Vagina (tissue), 2 donors: Measurements from ENCODE around the gene EIF3I.

Experiments used
- POLR2AphosphoS5 ChIP-seq, 2 donors: sonication (generic); formaldehyde crosslinking; IDR thresholded peaks; one replicate each; pipeline ENCODE4 v1.9.0; 2017; ENCODE audit warnings: antibody characterized with exemption in 2 of 2, mild to moderate bottlenecking in 2 of 2, low read depth in 1 of 2; ENCODE audit not compliant: insufficient read depth in 1 of 2
- TF ChIP-seq, protein P1 (sequence below), 3 experiments: fragments of 450-650 bp in 2 of 3; fragments of 200-600 bp in 1 of 3; sonication (generic) in 1 of 3; IDR thresholded peaks; one replicate each; pipeline ENCODE4 v1.5.1; 2017 to 2019; ENCODE audit warnings: antibody characterized with exemption in 3 of 3, mild to moderate bottlenecking in 2 of 3, moderate library complexity in 2 of 3

GRCh38 chr1:32269744-32270143 lies 47.5 kb downstream of the EIF3I start:
- TF ChIP-seq, protein P1, sequence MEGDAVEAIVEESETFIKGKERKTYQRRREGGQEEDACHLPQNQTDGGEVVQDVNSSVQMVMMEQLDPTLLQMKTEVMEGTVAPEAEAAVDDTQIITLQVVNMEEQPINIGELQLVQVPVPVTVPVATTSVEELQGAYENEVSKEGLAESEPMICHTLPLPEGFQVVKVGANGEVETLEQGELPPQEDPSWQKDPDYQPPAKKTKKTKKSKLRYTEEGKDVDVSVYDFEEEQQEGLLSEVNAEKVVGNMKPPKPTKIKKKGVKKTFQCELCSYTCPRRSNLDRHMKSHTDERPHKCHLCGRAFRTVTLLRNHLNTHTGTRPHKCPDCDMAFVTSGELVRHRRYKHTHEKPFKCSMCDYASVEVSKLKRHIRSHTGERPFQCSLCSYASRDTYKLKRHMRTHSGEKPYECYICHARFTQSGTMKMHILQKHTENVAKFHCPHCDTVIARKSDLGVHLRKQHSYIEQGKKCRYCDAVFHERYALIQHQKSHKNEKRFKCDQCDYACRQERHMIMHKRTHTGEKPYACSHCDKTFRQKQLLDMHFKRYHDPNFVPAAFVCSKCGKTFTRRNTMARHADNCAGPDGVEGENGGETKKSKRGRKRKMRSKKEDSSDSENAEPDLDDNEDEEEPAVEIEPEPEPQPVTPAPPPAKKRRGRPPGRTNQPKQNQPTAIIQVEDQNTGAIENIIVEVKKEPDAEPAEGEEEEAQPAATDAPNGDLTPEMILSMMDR (IDR thresholded peaks at IDR 0.05) = no peak
- no peak for TF ChIP-seq POLR2AphosphoS5 (IDR thresholded peaks at IDR 0.05; ENCODE audit: insufficient read depth in 1 of 2, low read depth in 1 of 2)
